ENCODE results near the gene SDS.

DNA sequence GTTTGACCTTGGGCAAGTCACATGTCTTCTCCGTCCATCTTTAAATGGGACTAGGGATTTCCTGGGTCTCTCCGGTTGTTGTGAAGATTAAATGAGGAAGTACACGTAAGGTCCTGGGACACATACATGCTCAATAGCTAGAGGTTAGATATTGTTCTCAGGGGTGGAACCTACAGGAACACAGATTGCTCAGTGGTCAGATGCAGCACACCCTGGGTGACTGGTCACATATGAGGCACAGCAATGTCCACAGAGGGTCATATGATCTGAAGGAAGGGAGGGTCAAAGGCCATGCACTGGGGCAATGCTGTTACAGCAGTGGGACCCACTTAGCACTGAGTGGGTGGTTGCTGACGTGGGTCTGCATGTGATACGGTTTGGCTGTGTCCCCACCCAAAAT lies 57.3 kb downstream of the SDS start:
- TF ChIP-seq, protein P1, sequence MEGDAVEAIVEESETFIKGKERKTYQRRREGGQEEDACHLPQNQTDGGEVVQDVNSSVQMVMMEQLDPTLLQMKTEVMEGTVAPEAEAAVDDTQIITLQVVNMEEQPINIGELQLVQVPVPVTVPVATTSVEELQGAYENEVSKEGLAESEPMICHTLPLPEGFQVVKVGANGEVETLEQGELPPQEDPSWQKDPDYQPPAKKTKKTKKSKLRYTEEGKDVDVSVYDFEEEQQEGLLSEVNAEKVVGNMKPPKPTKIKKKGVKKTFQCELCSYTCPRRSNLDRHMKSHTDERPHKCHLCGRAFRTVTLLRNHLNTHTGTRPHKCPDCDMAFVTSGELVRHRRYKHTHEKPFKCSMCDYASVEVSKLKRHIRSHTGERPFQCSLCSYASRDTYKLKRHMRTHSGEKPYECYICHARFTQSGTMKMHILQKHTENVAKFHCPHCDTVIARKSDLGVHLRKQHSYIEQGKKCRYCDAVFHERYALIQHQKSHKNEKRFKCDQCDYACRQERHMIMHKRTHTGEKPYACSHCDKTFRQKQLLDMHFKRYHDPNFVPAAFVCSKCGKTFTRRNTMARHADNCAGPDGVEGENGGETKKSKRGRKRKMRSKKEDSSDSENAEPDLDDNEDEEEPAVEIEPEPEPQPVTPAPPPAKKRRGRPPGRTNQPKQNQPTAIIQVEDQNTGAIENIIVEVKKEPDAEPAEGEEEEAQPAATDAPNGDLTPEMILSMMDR (IDR thresholded peaks at IDR 0.05): no peak
- TF ChIP-seq POLR2A (IDR thresholded peaks at IDR 0.05) (no peak), POLR2AphosphoS5 (IDR thresholded peaks at IDR 0.05; ENCODE audit: insufficient read depth in 1 of 2, low read depth in 1 of 2) (no peak)

Measured in vagina (tissue), 2 donors.